H1 (cell line): Measurements from ENCODE around the gene CACNA2D1. TPM values are rescaled to one million over a fixed set of nuclear protein-coding genes. Genes with fewer than 3 reads are reported as not detected.

Experiments
- ASH2L ChIP-seq: fragments of 200-600, 300-600 bp; sonication (generic); IDR thresholded peaks from one replicate; pipeline ENCODE4 v1.7.1; 2017; ENCODE audit warnings: low read length
- ATF2 ChIP-seq: IDR thresholded peaks from 2 replicates; pipeline ENCODE4 v1.6.1; 2012; ENCODE audit warnings: low read length, inconsistent platforms
- CHD7 ChIP-seq: fragments of 300-600 bp; sonication (generic); IDR thresholded peaks from 2 replicates; pipeline ENCODE4 v1.7.1; 2012; ENCODE audit warnings: low read length, moderate library complexity, mild to moderate bottlenecking, inconsistent platforms; ENCODE audit not compliant: insufficient replicate concordance
- FOSL1 ChIP-seq: IDR thresholded peaks from 2 replicates; pipeline ENCODE4 v1.6.1; 2011; ENCODE audit warnings: mild to moderate bottlenecking, low read depth, low read length, moderate library complexity; ENCODE audit not compliant: insufficient read depth
- KDM5A ChIP-seq: fragments of 200-600 bp; IDR thresholded peaks from 2 replicates; pipeline ENCODE4 v1.7.1; 2012; ENCODE audit warnings: mild to moderate bottlenecking, low read length, inconsistent platforms, mixed read lengths
- POLR2AphosphoS5 ChIP-seq: IDR thresholded peaks from 2 replicates; pipeline ENCODE4 v1.6.1; 2011; ENCODE audit warnings: low read depth, low read length
- SIRT6 ChIP-seq: IDR thresholded peaks from one replicate; pipeline ENCODE4 v1.7.1; 2012; ENCODE audit warnings: low read length, inconsistent platforms
- TAF1 ChIP-seq: IDR thresholded peaks from 2 replicates; pipeline ENCODE4 v1.6.1; 2011; ENCODE audit warnings: mild to moderate bottlenecking, low read depth, low read length
- polyA plus RNA-seq, 7 experiments: library from polyadenylated mRNA; depleted of rRNA in 3 of 7; stranded (reverse) in 5 of 7; unstranded in 2 of 7; fragments of >200 nt in 5 of 7; fragments of 200-250 nt in 2 of 7; gene quantifications; 1 replicate in 5 of 7; 2 replicates in 1 of 7; 4 replicates in 1 of 7; pipeline versions ENCODE4 v1.2.1 to v1.2.3, GENCODE V29; 2011 to 2013; ENCODE audit warnings: missing spikeins in 2 of 7, mixed read lengths in 2 of 7
- total RNA-seq: library from RNA; stranded (reverse); fragmentation: NEBNext Ultra II Directional; extraction: Animal tissue kit (Norgen Biotek cat#: 25700); gene quantifications from 2 replicates; pipeline ENCODE4 v1.2.1, GENCODE V29; 2021

Gene CACNA2D1
- total and polyA plus RNA-seq, 2 of the 8 experiments (the other 6 are each of a cell fraction or from before 2014, with no cell fraction given) = 4.3 to 27.3 TPM

GRCh38 chr7:82210416-82211184 lies 233.0 kb downstream of the CACNA2D1 start (continued):
- TF ChIP-seq CHD7 = no peak
- TF ChIP-seq FOSL1 = no peak
- no peak for TF ChIP-seq TAF1
- TF ChIP-seq KDM5A = no peak
- TF ChIP-seq SIRT6 = no peak
- TF ChIP-seq ASH2L = no peak
- no peak for TF ChIP-seq ATF2
- no peak for TF ChIP-seq POLR2AphosphoS5
